ENCODE results near the gene CST6. TPM values are rescaled to one million over a fixed set of nuclear protein-coding genes. Genes with fewer than 3 reads are reported as not detected.

CST6 gene
- total and polyA plus RNA-seq, 2 of the 13 experiments (the other 11 are each of a cell fraction or from before 2014, with no cell fraction given): not detected

DNA sequence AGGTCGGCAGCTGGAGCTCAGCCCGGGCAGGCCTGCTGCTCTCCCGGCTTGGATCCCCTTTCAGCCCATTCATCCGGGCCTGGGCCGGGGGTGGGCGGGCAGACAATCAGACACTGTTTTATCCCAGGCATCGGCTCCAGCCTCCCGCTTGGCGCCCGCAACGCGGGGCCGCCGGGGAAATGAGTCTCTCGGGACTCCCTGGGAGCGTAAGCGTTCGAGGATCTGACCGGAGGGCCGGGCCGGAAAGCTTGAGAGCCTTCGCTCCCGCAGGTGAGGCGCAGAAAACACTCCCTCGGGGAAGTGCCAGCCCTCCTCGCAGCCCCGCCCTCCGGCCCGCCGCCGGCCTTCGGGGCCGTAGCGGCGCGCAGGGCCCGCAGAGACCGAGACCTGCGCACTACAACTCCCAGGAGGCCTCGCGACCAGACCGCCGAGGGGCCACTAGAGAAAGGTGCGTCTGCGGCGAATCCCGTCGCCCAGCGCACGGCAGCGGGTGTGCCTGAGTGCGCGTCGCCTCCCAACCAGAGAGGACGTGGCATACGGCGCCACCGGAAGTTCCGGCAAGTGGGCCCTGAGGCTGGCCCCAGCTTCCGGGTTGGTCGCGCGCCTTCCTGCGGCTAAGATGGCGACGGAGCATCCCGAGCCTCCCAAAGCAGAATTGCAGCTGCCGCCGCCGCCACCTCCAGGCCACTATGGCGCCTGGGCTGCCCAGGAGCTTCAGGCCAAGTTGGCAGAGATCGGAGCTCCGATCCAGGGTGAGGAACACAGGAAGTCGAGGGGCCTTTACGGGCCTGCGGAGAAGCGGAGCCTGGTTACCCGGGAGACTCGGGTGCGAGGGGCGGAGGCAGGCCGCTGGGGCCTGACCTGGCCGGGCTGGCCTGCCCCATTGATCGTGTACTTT, 40.2 kb downstream of the CST6 start, which contains the start of gene SF3B2 (continued):
- 0 out of 2 replicates have a peak, but pooled peaks have one; percentile 0 for TF ChIP-seq AKAP8 (CRISPR knock-in tag; IDR thresholded peaks at IDR 0.05)
- TF ChIP-seq ZNF224 (CRISPR knock-in tag; IDR thresholded peaks at IDR 0.05): peak; percentile 67; the same call in 1 of the 2 replicates
- TF ChIP-seq, protein P1, sequence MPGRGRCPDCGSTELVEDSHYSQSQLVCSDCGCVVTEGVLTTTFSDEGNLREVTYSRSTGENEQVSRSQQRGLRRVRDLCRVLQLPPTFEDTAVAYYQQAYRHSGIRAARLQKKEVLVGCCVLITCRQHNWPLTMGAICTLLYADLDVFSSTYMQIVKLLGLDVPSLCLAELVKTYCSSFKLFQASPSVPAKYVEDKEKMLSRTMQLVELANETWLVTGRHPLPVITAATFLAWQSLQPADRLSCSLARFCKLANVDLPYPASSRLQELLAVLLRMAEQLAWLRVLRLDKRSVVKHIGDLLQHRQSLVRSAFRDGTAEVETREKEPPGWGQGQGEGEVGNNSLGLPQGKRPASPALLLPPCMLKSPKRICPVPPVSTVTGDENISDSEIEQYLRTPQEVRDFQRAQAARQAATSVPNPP (CRISPR knock-in tag; IDR thresholded peaks at IDR 0.05): peak; percentile 88; the same call in 1 of the 2 replicates
- TF ChIP-seq LRRFIP1 (CRISPR knock-in tag; conservative IDR thresholded peaks at IDR 0.05): peak; percentile 29; the same call in 1 of the 2 replicates
- no peak for TF ChIP-seq SMARCC2 (IDR thresholded peaks at IDR 0.05)
- TF ChIP-seq NFRKB (IDR thresholded peaks at IDR 0.05): peak; percentile 59; the same call in 1 of the 2 replicates
- TF ChIP-seq, protein P2, sequence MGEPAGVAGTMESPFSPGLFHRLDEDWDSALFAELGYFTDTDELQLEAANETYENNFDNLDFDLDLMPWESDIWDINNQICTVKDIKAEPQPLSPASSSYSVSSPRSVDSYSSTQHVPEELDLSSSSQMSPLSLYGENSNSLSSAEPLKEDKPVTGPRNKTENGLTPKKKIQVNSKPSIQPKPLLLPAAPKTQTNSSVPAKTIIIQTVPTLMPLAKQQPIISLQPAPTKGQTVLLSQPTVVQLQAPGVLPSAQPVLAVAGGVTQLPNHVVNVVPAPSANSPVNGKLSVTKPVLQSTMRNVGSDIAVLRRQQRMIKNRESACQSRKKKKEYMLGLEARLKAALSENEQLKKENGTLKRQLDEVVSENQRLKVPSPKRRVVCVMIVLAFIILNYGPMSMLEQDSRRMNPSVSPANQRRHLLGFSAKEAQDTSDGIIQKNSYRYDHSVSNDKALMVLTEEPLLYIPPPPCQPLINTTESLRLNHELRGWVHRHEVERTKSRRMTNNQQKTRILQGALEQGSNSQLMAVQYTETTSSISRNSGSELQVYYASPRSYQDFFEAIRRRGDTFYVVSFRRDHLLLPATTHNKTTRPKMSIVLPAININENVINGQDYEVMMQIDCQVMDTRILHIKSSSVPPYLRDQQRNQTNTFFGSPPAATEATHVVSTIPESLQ (CRISPR knock-in tag; conservative IDR thresholded peaks at IDR 0.05): peak; percentile 92
- TF ChIP-seq ZMYM3 (CRISPR knock-in tag; IDR thresholded peaks at IDR 0.05): no peak
- TF ChIP-seq ZNF550 (CRISPR knock-in tag; IDR thresholded peaks at IDR 0.05; ENCODE audit: borderline replicate concordance): no peak
- TF ChIP-seq EHMT2 (IDR thresholded peaks at IDR 0.05; ENCODE audit: borderline replicate concordance, low read depth, low read length): no peak
- TF ChIP-seq ZNF7 (CRISPR knock-in tag; IDR thresholded peaks at IDR 0.05): no peak
- no peak for TF ChIP-seq GATA4 (IDR thresholded peaks at IDR 0.05; ENCODE audit: borderline replicate concordance, low read depth)
- TF ChIP-seq, protein P3, sequence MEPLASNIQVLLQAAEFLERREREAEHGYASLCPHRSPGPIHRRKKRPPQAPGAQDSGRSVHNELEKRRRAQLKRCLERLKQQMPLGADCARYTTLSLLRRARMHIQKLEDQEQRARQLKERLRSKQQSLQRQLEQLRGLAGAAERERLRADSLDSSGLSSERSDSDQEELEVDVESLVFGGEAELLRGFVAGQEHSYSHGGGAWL (CRISPR knock-in tag; IDR thresholded peaks at IDR 0.05): peak; percentile 13; the same call in 1 of the 2 replicates
- peak; percentile 51 for TF ChIP-seq ZNF607 (CRISPR knock-in tag; IDR thresholded peaks at IDR 0.05; ENCODE audit: borderline replicate concordance)
- TF ChIP-seq NFKBIZ (CRISPR knock-in tag; IDR thresholded peaks at IDR 0.05): no peak
- 0 out of 2 replicates have a peak, but pooled peaks have one; percentile 23 for TF ChIP-seq RNF2 (conservative IDR thresholded peaks at IDR 0.05; ENCODE audit: low read depth)
- TF ChIP-seq ZNF282 (IDR thresholded peaks at IDR 0.05; ENCODE audit: partially characterized antibody): no peak
- no peak for TF ChIP-seq ZNF737 (CRISPR knock-in tag; IDR thresholded peaks at IDR 0.05; ENCODE audit: borderline replicate concordance)
- peak; percentile 70; the same call in 1 of the 2 replicates for TF ChIP-seq TARDBP (CRISPR knock-in tag; IDR thresholded peaks at IDR 0.05)
- no peak for TF ChIP-seq ZNF468 (CRISPR knock-in tag; IDR thresholded peaks at IDR 0.05)
- no peak for TF ChIP-seq BCLAF1 (IDR thresholded peaks at IDR 0.05)

All from HepG2 (cell line).